ENCODE data around the gene ZFAND6. TPM values are rescaled to one million over a fixed set of nuclear protein-coding genes. Genes with fewer than 3 reads are reported as not detected.
"Not testable (repeated sequence)": the region's sequence is repeated elsewhere in the genome, so short reads cannot be mapped to it uniquely, and the experiment has no call there.

The ZFAND6 gene
- total RNA-seq, 1 donor from 2014 or later: 43.5 TPM

DNA sequence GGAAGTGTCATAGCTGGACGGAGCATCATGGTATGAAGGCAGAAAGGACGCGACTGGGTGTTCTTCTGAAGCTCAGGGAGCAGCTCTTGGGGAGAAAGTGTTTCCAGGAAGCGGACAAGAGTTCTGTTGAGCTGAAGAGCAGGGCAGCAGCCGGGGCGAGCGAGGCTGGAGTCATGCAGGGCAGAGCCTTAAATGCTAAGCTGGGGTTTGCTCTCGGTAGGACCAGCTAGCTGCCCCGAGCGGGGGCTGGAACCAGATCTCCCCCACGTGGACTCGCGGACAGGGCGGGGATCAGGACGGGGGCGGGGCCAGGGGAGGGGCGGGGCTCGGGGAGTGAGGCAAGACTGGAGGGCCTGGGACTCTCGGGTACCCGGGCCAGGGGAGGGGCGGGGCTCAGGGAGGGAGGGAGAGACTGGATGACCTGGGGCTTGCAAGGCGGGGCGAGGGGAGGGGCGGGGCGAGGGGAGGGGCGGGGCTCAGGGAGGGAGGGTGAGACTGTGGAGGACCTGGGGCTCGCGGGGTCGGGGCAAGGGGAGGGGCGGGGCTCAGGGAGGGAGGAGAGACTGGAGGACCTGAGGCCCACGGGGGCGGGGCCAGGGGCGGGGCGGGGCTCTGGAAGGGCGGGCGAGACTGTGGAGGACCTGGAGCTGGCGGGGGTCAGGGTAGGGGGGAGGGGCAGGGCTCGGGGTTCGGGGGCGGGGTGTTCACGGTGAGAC lies 92.9 kb downstream of the ZFAND6 start:
- Mint-ChIP-seq H3K9me3 (no peaks in the 10 kb centered on the region), H3K4me1 (peaks cover 33% of the 10 kb centered on the region), H3K36me3 (ENCODE audit: low read depth) (peaks cover 21% of the 10 kb centered on the region), H3K27ac (peak overlapping the region; percentile 82), H3K27me3 (peaks cover 10% of the 10 kb centered on the region), H3K4me3 (peak overlapping the region; percentile 97)
- DNase-seq: peak; percentile 93
- intact Hi-C loops (cut with micrococcal nuclease): loop anchor here (1.0 to 10.0 kb wide), 5 partner anchors 20 to 258 kb away; partner anchors contain the start of genes BCL2A1, MTHFS and ZFAND6

DNA sequence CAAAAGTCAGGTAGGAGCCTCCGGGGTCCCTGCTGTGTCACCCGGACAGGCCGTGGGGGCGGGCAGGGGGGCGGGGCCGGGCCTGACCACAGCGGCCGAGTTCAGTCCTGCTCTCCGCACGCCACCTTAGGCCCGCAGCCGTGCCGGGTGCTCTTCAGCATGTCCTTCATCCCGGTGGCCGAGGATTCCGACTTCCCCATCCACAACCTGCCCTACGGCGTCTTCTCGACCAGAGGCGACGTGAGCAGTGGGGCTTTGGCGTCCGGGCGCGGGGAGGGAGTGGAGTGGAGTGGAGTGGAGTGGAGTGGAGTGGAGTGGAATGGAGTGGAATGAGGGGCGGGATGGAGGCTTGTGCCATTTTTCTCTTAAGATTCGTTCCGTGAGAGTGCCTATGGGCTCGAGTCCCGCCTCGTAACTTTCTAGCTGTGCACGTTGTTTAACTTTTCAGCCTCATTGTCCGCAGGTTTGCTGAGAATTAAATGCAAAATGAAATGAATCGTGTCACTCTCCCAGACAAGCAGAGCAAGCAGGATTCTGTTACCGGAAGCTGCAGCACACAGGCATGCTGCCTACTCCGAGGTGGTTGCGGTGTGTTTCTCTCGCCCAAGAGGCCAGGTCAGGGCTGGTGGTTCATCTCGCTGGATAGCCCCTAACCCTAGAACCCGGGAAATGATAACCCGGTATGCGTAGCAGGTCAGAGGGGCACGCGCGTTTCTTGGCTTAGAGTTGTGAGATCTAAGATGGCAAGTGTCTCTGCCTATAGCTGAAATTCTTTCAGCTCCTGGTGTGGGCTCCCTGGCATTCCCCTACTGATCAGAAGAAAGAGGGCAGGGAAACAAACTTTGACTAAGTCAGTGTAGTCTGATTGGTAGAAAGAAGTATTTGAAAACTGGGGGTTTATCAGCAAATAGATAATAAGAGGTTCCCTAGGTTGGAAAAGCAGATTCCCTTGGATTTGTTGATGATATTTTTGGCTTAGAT lies 93.7 kb downstream of the ZFAND6 start, which contains the start of gene FAH:
Gene FAH, plus strand, starts transcription at position 104 of the 981 bp plus-strand sequence. Its CDS starts 56 bp downstream, at position 160.
- Mint-ChIP-seq H3K27ac (peak within 1 kb of the TSS; percentile 97), H3K27me3 (peaks cover 5% of the 10 kb centered on the region), H3K4me3 (peak within 1 kb of the TSS; percentile 97), H3K36me3 (ENCODE audit: low read depth) (peaks cover 26% of the 10 kb centered on the region), H3K9me3 (no peaks in the 10 kb centered on the region), H3K4me1 (peaks cover 33% of the 10 kb centered on the region)
- DNase-seq: peak; percentile 87
- intact Hi-C loops (cut with micrococcal nuclease): loop anchor here (1.0 to 10.0 kb wide), 5 partner anchors 20 to 258 kb away; partner anchors contain the start of genes BCL2A1, MTHFS and ZFAND6

DNA sequence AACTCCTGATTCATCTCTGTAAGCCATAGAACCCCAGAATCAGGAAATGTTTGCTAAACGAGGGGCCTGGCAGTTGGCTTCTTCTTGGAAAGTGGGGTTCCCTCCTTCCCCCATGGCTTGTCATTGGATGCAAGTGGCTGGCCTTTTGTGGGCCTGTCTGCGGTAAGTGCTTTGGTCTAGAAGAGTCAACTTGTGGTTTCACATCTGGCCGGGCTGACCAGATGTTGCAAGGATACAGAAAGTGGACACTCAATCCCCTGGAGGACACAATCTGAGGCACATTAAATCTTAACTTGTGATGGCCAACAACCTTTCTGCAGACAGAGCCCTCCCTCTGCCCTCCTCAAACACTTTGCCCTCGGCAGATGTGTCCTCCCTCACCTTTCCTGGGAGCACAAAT lies 94.4 kb downstream of the ZFAND6 start:
- Mint-ChIP-seq H3K36me3 (ENCODE audit: low read depth) (peaks cover 29% of the 10 kb centered on the region), H3K4me3 (peak overlapping the region; percentile 97), H3K27me3 (peaks cover 2% of the 10 kb centered on the region), H3K9me3 (no peaks in the 10 kb centered on the region), H3K4me1 (peaks cover 35% of the 10 kb centered on the region), H3K27ac (peak overlapping the region; percentile 97)
- no peak for DNase-seq
- intact Hi-C loops (cut with micrococcal nuclease): loop anchor here (2.0 to 10.0 kb wide), 4 partner anchors 19 to 259 kb away; partner anchors contain the start of genes BCL2A1 and MTHFS

DNA sequence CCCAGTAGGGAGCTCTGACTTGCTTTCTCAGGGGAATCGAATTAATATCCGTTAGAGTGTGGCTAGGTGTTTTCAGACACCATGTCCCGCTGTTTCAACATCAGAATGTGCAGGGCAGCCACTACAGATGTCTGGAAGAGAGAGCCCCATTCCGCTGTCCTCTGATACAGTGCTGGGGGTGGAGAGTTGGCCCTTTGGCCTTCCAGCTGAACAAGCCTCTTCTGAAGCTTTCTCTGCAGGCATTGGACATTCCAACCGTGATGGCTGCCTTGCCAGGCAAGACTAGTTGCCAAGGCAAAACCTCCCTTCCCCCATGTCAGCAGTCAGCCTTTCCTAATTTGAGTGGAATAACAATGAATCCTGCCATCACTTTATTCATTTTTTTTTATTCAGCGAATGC lies 94.9 kb downstream of the ZFAND6 start:
- H3K36me3 Mint-ChIP-seq (ENCODE audit: low read depth): peaks cover 30% of the 10 kb centered on the region
- intact Hi-C loops (cut with micrococcal nuclease): loop anchor here (10.0 kb wide), 1 partner anchor 260 kb away; the partner anchor contains the start of gene MTHFS
- H3K4me1 Mint-ChIP-seq: peaks cover 36% of the 10 kb centered on the region
- peak overlapping the region; percentile 97 for H3K27ac Mint-ChIP-seq
- H3K27me3 Mint-ChIP-seq: peaks cover 2% of the 10 kb centered on the region
- no peaks in the 10 kb centered on the region for H3K9me3 Mint-ChIP-seq
- H3K4me3 Mint-ChIP-seq: peak overlapping the region; percentile 97
- DNase-seq: no peak

DNA sequence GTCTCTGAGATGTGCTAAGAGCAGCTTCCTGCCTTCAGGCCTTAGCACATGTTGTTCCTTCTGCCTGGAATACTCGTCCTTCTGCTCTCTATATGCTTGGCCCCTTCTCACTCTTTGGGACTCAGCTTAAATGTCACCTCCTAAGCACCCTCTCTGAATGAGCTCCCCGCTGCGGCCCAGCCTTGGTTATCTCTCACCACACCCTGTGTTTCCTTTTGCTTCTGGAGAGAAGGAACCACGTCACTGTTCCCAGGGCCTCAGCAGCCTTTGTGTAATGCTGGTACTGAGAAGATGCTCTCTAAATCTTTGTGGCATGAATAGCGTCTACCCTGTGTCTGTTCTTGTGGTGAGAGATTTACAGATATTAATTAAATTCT lies 95.5 kb downstream of the ZFAND6 start:
- H3K4me1 Mint-ChIP-seq: peaks cover 40% of the 10 kb centered on the region
- DNase-seq: no peak
- no peaks in the 10 kb centered on the region for H3K9me3 Mint-ChIP-seq
- intact Hi-C loops (cut with micrococcal nuclease): loop anchor here (10.0 kb wide), 1 partner anchor 260 kb away; the partner anchor contains the start of gene MTHFS
- peaks cover 2% of the 10 kb centered on the region for H3K27me3 Mint-ChIP-seq
- H3K36me3 Mint-ChIP-seq (ENCODE audit: low read depth): peaks cover 36% of the 10 kb centered on the region
- peak overlapping the region; percentile 19 for H3K27ac Mint-ChIP-seq
- H3K4me3 Mint-ChIP-seq: peak overlapping the region; percentile 73

DNA sequence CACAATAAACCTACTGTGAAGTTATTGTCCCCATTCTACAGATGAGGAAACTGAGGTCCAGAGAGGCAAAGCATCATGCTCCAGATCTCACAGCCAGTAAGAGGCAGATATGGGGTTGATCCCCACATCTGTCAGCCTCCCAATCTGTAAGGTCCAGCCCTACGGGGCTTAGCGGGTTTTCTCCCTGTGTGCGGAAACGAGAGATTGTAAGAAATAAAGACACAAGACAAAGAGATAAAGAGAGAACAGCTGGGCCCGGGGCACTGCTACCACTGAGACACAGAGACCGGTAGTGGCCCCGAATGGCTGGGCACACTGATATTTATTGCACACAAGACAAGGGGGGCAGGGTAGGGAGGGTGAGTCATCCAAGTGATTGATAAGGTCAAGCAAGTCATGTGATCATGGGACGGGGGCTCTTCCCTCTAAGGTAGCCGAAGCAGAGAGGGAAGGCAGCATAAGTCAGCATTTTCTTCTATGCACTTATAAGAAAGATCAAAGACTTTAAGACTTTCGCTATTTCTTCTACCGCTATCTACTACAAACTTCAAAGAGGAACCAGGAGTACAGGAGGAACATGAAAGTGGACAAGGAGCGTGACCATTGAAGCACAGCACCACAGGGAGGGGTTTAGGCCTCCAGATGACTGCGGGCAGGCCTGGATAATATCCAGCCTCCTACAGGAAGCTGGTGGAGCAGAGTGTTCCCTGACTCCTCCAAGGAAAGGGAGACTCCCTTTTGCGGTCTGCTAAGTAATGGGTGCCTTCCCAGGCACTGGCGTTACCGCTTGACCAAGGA lies 96.1 kb downstream of the ZFAND6 start:
- Mint-ChIP-seq H3K36me3 (ENCODE audit: low read depth) (peaks cover 40% of the 10 kb centered on the region), H3K27ac (peak overlapping the region; percentile 44), H3K4me1 (peaks cover 46% of the 10 kb centered on the region)
- DNase-seq, H3K9me3 Mint-ChIP-seq, H3K27me3 Mint-ChIP-seq, H3K4me3 Mint-ChIP-seq: not testable (repeated sequence)
- intact Hi-C loops (cut with micrococcal nuclease): loop anchor here (10.0 kb wide), 1 partner anchor 261 kb away; the partner anchor contains the start of gene MTHFS

DNA sequence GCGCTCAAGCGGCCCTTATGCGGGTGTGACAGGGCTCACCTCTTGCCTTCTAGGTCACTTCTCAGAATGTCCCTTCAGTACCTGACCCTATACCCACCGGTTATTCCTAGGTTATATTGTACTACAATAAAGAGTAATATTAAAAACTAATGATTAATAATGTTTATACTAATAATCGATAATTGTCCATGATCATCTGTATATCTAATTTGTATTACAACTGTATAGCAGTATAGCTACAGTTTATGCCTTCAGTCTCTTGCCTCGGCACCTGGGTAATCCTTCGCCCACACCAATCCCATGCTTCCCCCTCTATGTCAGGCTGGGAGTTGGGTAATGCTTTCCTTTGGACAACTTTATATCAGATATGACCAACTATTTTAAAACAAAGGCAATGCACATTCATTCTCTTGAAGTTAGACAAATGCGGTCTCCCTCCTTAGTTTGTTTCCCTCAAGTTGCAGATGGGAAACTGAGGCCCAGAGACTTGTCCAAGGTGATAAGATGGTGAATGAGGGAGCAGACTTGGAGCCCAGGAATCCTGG lies 96.8 kb downstream of the ZFAND6 start:
- Mint-ChIP-seq H3K36me3 (ENCODE audit: low read depth) (peaks cover 46% of the 10 kb centered on the region), H3K9me3 (no peaks in the 10 kb centered on the region), H3K4me3 (no peak overlapping the region), H3K27ac (no peak overlapping the region), H3K27me3 (no peaks in the 10 kb centered on the region), H3K4me1 (peaks cover 52% of the 10 kb centered on the region)
- intact Hi-C loops (cut with micrococcal nuclease): loop anchor here (10.0 kb wide), 1 partner anchor 261 kb away; the partner anchor contains the start of gene MTHFS
- no peak for DNase-seq

DNA sequence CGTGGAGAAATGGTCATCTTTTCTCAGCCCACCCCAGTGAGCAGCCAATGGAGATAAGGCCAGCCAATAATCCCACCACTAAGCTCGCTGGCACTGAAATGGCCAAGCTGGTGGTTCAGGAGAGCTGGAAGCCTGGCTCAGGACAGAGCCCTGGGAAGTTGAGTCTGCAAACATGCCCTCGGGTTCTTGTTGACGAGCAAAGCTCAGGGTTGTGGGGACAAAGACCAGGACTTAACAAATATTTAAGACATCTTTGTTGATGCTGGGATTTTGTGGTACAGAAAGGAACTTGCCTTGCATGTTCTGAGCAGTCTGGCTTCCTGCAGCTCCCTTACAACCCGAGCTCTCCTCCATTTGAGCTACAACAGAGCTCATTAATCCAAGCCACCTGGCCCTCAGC lies 97.7 kb downstream of the ZFAND6 start:
- intact Hi-C loops (cut with micrococcal nuclease): loop anchor here (10.0 kb wide), 1 partner anchor 262 kb away; the partner anchor contains the start of gene MTHFS
- Mint-ChIP-seq H3K9me3 (no peaks in the 10 kb centered on the region), H3K36me3 (ENCODE audit: low read depth) (peaks cover 52% of the 10 kb centered on the region), H3K27ac (no peak overlapping the region), H3K27me3 (no peaks in the 10 kb centered on the region), H3K4me3 (no peak overlapping the region), H3K4me1 (peaks cover 51% of the 10 kb centered on the region)
- no peak for DNase-seq

DNA sequence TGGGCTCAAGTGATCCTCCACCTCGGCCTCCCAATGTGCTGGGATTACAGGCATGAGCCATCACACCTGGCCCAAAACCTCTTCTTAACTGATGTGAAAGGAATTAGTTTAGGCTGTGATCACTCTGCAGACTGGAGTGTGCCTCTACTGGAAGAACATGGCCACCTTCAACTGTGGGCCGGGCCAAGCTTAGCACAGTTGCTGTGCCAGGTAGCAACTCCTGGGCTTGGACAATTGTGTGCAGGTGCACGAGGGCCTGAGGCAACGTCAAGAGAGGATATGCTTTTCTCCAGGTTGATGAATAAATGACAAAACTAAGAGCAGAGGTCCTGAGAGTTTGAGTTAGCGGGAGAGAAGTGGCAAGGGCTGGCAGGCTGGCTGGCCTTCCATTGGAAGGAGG lies 99.8 kb downstream of the ZFAND6 start:
- no peak for DNase-seq
- intact Hi-C loops (cut with micrococcal nuclease): loop anchor here (10.0 kb wide), 1 partner anchor 264 kb away; the partner anchor contains the start of gene MTHFS
- H3K9me3 Mint-ChIP-seq: peaks cover 3% of the 10 kb centered on the region
- peak overlapping the region; percentile 85 for H3K27ac Mint-ChIP-seq
- H3K4me3 Mint-ChIP-seq: no peak overlapping the region
- peaks cover 63% of the 10 kb centered on the region for H3K36me3 Mint-ChIP-seq (ENCODE audit: low read depth)
- no peaks in the 10 kb centered on the region for H3K27me3 Mint-ChIP-seq
- H3K4me1 Mint-ChIP-seq: peaks cover 40% of the 10 kb centered on the region

DNA sequence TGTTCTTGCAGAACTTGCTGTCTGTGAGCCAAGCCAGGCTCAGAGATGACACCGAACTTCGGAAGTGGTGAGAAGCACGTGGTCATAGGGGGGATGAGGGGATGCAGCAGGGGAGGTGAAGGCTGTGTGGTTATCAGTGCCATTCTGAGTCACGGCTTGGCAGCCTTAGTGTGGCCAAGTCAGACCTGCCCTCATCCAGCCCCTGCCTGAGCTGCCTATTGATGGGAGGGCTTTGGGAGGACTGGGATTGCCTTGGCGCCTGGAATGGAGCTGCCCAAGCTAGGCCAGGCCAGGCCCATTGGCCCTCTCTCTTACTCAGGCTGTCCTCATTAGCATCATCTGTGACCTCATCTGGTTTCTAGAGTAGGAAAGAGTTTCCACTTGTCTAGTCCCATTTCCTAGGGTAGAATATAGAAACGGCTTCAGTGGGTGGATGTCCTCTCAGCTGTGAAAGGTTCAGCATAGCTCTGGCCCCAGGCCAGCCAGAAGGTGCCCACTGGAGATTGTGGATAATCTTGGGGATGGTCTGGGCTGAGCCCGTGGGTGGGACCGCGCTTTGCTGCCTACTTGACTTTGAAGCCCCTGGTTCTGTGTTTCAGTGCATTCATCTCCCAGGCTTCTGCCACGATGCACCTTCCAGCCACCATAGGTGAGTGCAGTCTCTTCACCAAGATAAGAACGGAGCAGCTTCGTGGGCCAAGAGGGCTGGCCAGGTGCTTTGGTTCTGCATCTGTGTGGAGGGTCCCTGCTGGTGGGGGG lies 100.5 kb downstream of the ZFAND6 start:
- Mint-ChIP-seq H3K36me3 (ENCODE audit: low read depth) (peaks cover 62% of the 10 kb centered on the region), H3K4me1 (peaks cover 33% of the 10 kb centered on the region), H3K27me3 (no peaks in the 10 kb centered on the region), H3K9me3 (peaks cover 4% of the 10 kb centered on the region), H3K27ac (peak overlapping the region; percentile 85), H3K4me3 (peak overlapping the region; percentile 55)
- intact Hi-C loops (cut with micrococcal nuclease): loop anchor here (10.0 kb wide), 1 partner anchor 265 kb away; the partner anchor contains the start of gene MTHFS
- DNase-seq: no peak

DNA sequence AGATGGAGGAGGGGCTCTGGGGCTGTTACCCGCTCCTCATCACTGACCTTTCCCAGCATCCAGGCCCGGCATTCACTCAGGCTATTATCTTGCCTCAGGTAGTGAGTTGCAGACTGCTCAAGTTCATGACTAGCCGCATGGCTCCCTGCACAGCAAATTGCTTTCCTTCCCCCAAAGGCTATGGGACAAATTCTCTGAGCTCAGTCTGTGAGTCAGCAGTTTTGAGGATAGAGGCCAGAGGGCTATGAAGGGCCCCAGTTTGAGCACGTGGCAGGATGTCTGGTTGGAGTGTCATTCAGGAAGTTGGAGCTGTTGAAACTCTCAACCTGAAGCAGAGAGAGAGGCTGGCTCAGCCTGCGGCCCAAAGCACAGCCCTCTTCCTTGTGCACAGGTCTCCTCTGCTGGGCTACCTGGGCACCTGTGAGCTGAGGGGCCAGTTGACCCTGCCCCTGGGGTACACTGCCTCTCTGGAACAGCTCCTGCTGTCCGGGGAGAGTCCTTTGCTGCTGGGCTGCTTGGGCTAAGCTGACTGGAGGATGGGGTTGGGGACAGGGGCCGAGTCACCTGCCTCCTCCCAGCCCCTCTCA lies 101.2 kb downstream of the ZFAND6 start:
- Mint-ChIP-seq H3K9me3 (peaks cover 4% of the 10 kb centered on the region), H3K27me3 (no peaks in the 10 kb centered on the region), H3K36me3 (ENCODE audit: low read depth) (peaks cover 56% of the 10 kb centered on the region), H3K4me3 (peak overlapping the region; percentile 55), H3K4me1 (peaks cover 26% of the 10 kb centered on the region), H3K27ac (peak overlapping the region; percentile 85)
- peak; percentile 84 for DNase-seq
- intact Hi-C loops (cut with micrococcal nuclease): no loop called here
